ENCODE measurements around the gene RYR1.
"Not testable (repeated sequence)": the region's sequence is repeated elsewhere in the genome, so short reads cannot be mapped to it uniquely, and the experiment has no call there.

RYR1 gene

GRCh38 chr19:38495375-38495774, 61.9 kb downstream of the RYR1 start:
- DNase-seq = not testable (repeated sequence)

GRCh38 chr19:38496116-38496515, 62.6 kb downstream of the RYR1 start:
- DNase-seq = no peak

GRCh38 chr19:38496603-38497487, 63.4 kb downstream of the RYR1 start:
- DNase-seq = no peak

DNA sequence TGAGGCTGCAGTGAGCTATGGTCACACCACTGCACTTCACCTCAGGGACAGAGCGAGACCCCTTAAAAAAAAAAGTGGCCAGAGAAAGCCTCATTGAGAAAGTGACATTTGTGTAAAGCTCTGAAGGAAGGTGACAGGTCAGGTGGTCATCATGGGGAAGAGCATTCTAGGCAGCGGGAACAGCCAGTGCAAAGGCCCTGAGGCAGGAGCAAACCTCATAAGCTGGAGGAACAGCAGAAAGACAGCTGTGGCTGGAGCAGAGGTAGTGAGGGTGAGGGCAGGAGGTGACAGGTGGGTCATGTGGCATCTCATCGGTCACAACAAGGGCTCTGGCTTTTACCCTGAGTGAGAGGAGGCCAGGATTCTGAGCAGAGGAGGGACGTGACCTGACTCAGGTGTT, 64.4 kb downstream of the RYR1 start:
- DNase-seq = no peak

- DNase-seq = no peak
Observed at GRCh38 chr19:38499532-38499931, 66.0 kb downstream of the RYR1 start.

GRCh38 chr19:38500450-38500849, 67.0 kb downstream of the RYR1 start:
- DNase-seq = no peak

DNA sequence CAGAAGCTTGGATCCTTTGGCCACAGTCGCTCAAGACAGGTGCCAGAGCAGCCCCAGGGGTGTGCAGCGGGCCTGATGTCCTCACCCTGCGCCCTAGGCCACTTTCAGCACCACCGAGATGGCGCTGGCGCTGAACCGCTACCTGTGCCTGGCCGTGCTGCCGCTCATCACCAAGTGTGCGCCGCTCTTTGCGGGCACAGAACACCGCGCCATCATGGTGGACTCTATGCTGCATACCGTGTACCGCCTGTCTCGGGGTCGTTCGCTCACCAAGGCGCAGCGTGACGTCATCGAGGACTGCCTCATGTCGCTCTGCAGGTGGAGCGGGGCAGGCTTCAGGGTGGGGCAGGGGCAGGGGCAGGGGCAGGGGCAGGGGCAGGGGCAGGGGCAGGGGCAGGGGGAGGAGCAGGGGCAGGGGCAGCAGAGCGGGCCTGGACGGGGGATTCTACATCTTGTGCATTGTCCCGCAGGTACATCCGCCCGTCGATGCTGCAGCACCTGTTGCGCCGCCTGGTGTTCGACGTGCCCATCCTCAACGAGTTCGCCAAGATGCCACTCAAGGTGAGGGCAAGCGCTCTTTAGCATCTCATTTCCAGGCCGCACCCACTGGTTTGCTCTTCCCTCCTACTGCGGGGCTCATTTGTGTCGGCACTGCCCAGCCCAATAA, 69.1 kb downstream of the RYR1 start:
- DNase-seq = no peak

DNA sequence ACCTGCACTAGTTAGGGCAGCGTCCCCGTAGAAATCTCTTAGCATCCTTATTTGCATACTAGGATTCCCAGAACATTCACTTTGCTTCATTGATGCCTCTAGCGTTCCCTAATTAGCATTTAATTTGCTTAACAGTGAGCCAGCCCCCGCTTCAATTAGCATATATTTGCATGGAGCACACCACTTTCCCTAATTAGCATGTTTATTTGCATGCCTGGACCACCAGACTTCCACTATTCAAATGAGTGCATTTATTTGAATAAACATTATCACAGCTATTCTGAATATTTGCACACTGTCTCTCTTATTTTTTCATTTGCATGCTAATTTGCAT, 69.6 kb downstream of the RYR1 start:
- no peak for DNase-seq

- no peak for DNase-seq
Observed at GRCh38 chr19:38505958-38506357, 72.5 kb downstream of the RYR1 start.

DNA sequence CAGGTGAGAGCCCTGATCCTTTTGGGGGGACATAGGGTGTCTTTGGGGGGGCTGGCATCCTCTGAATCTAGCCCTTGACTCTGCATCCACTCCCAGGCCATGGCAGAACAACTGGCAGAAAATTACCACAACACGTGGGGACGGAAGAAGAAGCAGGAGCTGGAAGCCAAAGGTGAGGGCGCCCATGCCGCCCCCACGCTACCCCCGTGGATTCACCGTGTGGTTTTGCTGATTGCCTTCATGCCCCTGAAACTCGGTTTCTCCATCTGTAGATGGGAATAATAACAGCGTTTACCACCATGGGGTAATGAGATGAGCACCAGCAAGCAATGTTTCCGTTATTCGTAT, 72.9 kb downstream of the RYR1 start:
- DNase-seq = no peak

GRCh38 chr19:38506723-38507550, 73.4 kb downstream of the RYR1 start:
- peak in 1 of 2 donors; percentile 10 for DNase-seq

DNA sequence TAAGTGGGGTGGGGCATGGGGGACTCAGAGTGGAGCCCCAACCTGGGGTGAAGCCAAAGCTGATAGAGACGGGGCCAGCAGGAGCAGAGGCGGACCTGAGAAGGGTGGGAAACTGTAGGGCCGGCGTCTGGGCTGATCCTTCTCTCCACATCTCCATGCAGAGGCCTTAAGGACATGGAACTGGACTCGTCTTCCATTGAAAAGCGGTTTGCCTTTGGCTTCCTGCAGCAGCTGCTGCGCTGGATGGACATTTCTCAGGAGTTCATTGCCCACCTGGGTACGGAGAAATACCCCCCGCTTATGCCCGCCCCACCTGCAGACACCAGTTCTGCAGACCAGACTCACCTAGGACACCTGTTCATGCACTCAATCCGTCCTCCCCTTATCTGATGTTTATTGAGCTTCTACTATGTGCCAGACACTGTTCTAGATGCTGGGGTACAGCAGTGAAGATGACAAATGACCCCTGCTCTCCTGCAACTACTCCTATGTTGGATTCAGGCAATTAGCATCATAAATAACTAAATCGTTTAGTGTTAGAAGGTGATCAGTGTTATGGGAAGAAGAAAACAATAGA, 74.1 kb downstream of the RYR1 start:
- no peak for DNase-seq

DNA sequence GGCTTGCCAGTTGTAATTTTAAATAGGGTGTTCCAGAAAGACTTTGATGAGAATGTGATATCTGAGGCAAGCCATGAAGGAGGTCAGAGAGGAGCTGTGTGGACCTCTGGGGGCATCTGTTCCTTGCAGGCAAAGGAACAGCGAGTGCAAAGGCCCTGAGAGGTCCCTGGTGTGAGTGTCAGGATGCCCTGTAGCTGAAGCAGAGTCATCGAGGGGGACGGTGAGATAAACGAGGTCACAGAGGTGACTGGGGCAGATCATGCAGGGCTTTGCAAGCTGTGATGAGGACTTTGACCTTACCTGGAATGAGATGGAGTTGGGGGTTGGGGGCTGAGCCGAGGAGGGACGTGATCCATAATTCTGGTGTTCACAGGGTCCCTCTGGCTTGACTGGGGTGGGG, 75.0 kb downstream of the RYR1 start:
- no peak for DNase-seq

DNA sequence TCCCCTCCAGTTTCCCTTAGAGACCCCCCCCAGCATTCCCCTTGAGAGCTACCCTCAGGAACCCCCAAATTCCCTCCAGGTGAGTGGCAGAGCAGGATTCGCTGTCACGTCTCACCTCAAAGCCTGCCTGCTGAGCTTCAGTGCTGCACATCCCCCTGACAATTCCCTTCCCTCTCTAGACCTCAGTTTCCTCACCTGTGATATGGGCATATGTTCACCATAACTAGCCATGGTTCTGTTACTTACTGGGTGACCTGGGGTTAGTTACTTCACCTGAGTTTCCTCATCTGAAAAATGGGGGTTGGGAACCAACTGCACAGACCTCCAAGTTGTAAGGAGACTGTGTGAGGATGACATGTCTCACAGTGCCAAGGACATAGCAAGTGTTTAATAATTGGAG, 75.5 kb downstream of the RYR1 start:
- DNase-seq = no peak

DNA sequence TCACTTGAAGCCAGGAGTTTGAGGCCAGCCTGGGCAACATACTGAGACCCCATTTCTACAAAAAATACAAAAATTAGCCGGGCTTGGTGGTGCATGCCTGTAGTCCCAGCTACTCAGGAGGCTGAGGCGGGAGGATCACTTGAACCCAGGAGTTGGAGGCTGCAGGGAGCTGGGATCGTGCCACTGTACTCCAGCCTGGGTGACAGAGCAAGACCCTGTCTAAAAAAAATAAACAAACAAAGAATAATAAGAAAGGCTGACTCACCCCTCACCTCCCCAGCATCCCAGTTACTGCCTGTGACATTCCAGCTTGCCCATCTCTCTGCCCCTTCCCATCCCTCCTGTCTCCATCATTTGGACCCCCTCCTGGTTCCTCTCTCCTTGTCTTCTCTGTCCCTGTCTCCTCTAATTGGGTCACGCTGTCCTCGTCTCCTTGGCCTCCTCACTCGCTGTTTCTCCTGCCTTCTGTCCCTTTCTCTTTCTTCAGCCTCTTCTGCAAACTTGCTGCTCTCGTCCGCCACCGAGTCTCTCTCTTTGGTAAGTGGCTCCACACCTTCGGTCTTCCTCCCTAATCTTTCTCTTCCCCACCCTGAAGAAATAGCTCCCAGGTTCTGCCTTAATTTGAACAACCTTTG, 77.7 kb downstream of the RYR1 start:
- DNase-seq = no peak

- no peak for DNase-seq
Observed at GRCh38 chr19:38512277-38512676, 78.8 kb downstream of the RYR1 start.

- not testable (repeated sequence) for DNase-seq
Observed at GRCh38 chr19:38513156-38513555, 79.7 kb downstream of the RYR1 start.

- no peak for DNase-seq
Observed at GRCh38 chr19:38513762-38514167, 80.3 kb downstream of the RYR1 start.

DNA sequence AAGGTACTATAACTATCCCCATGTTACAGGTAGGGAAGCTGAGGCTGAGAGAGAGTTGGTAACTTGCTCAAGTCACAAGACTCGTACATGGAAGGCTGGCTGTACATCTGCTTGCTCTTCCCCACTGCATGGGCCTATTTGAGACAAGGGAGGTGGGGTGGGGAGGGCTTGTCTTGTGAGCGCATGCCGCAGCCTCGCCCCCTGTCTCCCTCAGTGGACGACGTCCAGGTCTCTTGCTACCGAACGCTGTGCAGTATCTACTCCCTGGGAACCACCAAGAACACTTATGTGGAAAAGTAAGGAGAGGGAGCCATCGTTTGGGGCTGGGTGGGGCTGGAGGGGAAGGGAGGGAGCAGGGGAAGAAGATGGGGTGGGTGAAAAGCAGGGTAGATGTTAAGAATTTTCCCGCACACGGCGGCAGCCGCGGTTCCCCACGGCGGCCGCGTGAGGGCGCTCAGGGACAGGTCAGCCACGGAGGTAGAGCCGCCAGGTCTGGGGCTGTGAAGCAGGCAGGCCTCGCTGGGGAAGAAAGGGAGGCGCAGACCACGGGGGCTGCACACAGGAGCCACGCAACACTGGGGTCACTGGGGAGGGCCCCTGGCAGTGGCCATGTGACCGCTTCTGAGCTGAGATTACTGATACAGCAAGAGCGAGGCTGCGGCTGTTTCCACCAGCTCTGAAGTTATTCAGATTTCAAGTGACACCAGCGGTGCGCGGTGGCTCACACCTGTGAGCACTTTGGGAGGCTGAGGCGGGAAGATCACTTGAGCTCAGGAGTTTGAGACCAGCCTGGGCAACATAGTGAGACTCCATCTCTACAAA, 81.5 kb downstream of the RYR1 start:
- peak in 1 of 2 donors; percentile 36 for DNase-seq

- peak; percentile 12 to 30 for DNase-seq
Observed at GRCh38 chr19:38515896-38516295, 82.4 kb downstream of the RYR1 start.

DNA sequence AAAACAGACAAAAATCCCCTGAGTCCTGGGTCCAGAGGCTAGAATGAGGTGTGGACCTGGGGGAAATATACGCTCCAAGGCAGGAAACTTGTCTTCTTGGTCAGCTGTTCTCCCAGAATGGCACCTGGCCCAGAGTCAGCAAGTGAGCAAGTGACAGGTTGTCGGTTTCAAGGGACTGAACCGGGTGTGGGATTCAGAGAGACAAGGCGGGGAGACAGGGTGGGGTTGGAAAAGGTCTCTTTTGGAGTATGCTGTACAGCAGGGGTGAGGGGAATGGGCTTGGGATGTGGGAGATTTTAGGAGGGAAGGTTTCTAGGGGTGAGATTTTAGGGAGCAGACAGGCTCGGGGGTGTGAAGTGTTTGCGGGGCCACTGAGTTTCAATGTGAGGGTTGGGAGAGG, 83.3 kb downstream of the RYR1 start:
- no peak for DNase-seq

DNA sequence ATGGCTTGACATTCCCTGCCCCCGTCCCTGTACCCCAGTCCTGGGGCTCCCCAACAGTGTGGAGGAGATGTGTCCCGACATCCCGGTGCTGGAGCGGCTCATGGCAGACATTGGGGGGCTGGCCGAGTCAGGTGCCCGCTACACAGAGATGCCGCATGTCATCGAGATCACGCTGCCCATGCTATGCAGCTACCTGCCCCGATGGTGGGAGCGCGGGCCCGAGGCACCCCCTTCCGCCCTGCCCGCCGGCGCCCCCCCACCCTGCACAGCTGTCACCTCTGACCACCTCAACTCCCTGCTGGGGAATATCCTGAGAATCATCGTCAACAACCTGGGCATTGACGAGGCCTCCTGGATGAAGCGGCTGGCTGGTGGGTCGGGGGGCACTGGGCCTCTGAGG, 83.8 kb downstream of the RYR1 start:
- no peak for DNase-seq

All from hippocampal formation (tissue), 2 donors.